Measurements from ENCODE around the gene PRRT3. TPM values are rescaled to one million over a fixed set of nuclear protein-coding genes. Genes with fewer than 3 reads are reported as not detected.

The PRRT3 gene
- total RNA-seq, 1 donor from 2014 or later, result 1.9 TPM

DNA sequence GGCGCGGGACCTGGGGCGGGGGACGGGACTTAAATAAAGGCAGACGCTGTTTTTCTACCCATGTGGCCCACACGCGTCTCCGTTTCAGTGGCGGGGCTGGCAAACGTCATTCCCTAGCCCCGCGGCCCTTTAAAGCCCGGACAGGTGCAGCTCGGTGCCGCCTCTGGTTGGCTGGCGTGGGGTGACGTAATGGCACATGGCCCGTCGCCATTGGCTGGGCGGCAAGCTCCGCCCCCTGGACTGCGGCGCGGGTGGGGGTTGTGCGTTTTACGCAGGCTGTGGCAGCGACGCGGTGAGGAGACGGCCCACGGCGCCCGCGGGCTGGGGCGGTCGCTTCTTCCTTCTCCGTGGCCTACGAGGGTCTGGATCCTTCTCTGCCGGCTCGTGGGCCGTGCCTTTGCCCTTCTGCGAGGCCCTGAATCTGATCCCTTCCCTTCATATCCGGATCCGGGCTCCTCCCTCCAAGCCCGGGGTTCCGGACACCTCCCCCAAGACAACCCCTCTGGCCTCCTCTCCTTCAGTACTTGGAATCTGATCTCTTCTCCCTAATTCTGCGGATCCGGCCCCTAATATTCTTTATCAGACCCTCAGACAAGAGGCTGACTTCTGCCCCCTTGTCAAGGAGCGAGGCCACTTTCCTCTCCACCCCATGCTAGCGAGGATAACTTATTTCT lies 18.5 kb downstream of the PRRT3 start, which contains the start of gene CRELD1:
CRELD1 (plus strand) TSS at position 274 of the 674 bp plus-strand sequence. CDS start 605 bp downstream, outside the sequence.
- peak within 1 kb of the TSS; percentile 93 for H3K27ac Mint-ChIP-seq (ENCODE audit: unreplicated experiment)
- no peaks in the 10 kb centered on the region for H3K9me3 Mint-ChIP-seq (ENCODE audit: unreplicated experiment)
- H3K27me3 Mint-ChIP-seq (ENCODE audit: unreplicated experiment), result peaks cover 13% of the 10 kb centered on the region
- H3K4me3 Mint-ChIP-seq (ENCODE audit: unreplicated experiment), result peak within 1 kb of the TSS; percentile 94
- peak; percentile 92 for DNase-seq (ENCODE audit: low spot score)
- H3K36me3 Mint-ChIP-seq (ENCODE audit: low read depth, unreplicated experiment), result peaks cover 33% of the 10 kb centered on the region
- H3K4me1 Mint-ChIP-seq (ENCODE audit: unreplicated experiment), result peaks cover 20% of the 10 kb centered on the region
- TF ChIP-seq CTCF (IDR thresholded peaks at IDR 0.05; ENCODE audit: unreplicated experiment), result peak; percentile 6

- Mint-ChIP-seq H3K4me3 (ENCODE audit: unreplicated experiment) (peak overlapping the region; percentile 84), H3K36me3 (ENCODE audit: low read depth, unreplicated experiment) (peaks cover 30% of the 10 kb centered on the region), H3K4me1 (ENCODE audit: unreplicated experiment) (peaks cover 20% of the 10 kb centered on the region), H3K9me3 (ENCODE audit: unreplicated experiment) (no peaks in the 10 kb centered on the region), H3K27ac (ENCODE audit: unreplicated experiment) (no peak overlapping the region), H3K27me3 (ENCODE audit: unreplicated experiment) (peaks cover 13% of the 10 kb centered on the region)
- peak; percentile 58 for TF ChIP-seq CTCF (IDR thresholded peaks at IDR 0.05; ENCODE audit: unreplicated experiment)
- DNase-seq (ENCODE audit: low spot score), result peak; percentile 87
Measured at GRCh38 chr3:9932843-9933560, 19.2 kb downstream of the PRRT3 start.

DNA sequence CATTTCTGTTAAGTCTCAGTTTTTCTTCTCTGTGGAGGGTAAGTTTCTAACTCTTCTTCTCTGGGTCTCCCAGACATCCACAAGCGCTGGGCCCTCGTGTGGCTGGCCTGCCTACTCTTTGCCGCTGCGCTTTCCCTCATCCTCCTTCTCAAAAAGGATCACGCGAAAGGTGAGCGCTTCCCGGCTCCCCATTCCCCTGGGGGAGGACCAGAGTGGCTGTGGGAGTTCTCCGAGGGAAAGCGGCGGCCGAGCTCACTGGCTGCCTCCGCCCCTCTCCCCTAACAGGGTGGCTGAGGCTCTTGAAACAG lies 19.7 kb downstream of the PRRT3 start:
- DNase-seq (ENCODE audit: low spot score), result no peak
- H3K27ac Mint-ChIP-seq (ENCODE audit: unreplicated experiment), result peak overlapping the region; percentile 64
- peak overlapping the region; percentile 73 for H3K4me3 Mint-ChIP-seq (ENCODE audit: unreplicated experiment)
- no peaks in the 10 kb centered on the region for H3K9me3 Mint-ChIP-seq (ENCODE audit: unreplicated experiment)
- H3K4me1 Mint-ChIP-seq (ENCODE audit: unreplicated experiment), result peaks cover 20% of the 10 kb centered on the region
- H3K27me3 Mint-ChIP-seq (ENCODE audit: unreplicated experiment), result peaks cover 13% of the 10 kb centered on the region
- H3K36me3 Mint-ChIP-seq (ENCODE audit: low read depth, unreplicated experiment), result peaks cover 28% of the 10 kb centered on the region
- no peak for TF ChIP-seq CTCF (IDR thresholded peaks at IDR 0.05; ENCODE audit: unreplicated experiment)

DNA sequence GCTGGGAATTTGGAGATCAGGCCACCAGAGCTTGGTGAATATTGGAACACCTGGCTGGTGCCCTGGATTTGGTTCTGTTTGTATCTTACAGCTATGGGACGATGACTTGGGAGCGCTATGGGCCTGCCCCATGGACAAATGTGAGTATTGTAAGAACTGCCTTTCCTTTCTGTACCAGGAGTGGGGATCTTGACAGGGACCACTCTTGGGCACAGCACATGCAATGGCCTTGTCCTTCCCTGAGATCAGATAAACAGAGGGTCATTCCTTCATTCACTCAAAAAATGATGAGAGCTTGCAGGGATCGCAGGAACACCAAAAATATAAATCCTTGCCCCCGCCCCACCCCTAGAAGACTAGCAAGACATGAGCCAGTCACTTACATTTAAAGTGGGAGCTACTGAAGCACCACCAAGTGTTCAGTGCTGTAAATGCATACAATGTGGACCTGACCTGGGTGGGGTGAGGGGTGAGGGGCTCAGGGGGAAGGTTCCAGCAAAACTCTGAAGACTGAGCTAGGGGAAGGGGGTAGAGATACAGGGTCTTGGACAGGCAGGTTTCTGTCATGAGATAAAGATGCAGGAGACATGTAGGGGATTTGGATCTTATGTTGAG lies 21.3 kb downstream of the PRRT3 start:
- Mint-ChIP-seq H3K27me3 (ENCODE audit: unreplicated experiment) (peaks cover 11% of the 10 kb centered on the region), H3K36me3 (ENCODE audit: low read depth, unreplicated experiment) (peaks cover 19% of the 10 kb centered on the region), H3K4me3 (ENCODE audit: unreplicated experiment) (no peak overlapping the region)

More for the DNA sequence above, 21.3 kb downstream of the PRRT3 start:
- no peak for TF ChIP-seq CTCF (IDR thresholded peaks at IDR 0.05; ENCODE audit: unreplicated experiment)
- H3K9me3 Mint-ChIP-seq (ENCODE audit: unreplicated experiment), result no peaks in the 10 kb centered on the region
- H3K27ac Mint-ChIP-seq (ENCODE audit: unreplicated experiment), result no peak overlapping the region
- no peak for DNase-seq (ENCODE audit: low spot score)
- peaks cover 20% of the 10 kb centered on the region for H3K4me1 Mint-ChIP-seq (ENCODE audit: unreplicated experiment)

All from endothelial cell (in vitro differentiated cells).